Endothelial cell of hepatic sinusoid (primary cell): ENCODE measurements around the gene GJC1.

Source experiments
- in situ Hi-C: cut with HindIII; loops from 2 replicates; pipeline ENCODE4 v1.10.0; 2017; ENCODE audit warnings: low sequenced_read_pairs

GJC1 gene

GRCh38 chr17:44779211-44780025, 50.7 kb downstream of the GJC1 start:
- in situ Hi-C loops: no loop called here

DNA sequence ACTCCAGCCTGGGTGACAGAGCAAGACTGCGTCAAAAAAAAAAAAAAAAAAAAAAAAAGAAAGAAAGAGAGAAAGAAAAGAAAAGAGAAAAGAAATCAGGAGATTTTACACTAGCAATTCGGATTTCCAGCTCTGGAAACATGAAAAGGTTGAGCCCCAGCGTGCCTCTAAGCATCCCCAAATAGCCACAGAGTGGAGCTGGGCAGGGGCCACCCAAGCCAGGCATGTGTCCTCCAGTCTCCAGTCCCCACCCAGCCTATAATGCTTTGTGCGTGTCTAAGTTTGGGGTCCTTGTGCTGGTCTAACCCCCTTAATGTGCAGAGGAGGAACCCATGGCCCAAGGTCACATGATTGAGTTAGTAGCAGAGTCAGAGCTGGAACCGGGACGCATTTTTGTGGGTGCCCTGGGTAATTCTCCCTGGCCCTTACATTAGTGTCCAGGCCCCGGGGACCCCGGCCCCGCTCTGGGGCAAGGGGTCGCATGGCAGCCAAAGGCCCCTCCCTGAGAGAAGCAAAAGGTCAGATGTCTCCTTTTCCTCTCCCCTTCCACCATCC, 51.4 kb downstream of the GJC1 start:
- in situ Hi-C loops: no loop called here

GRCh38 chr17:44777394-44778348, 52.4 kb downstream of the GJC1 start:
- in situ Hi-C loops: no loop called here

DNA sequence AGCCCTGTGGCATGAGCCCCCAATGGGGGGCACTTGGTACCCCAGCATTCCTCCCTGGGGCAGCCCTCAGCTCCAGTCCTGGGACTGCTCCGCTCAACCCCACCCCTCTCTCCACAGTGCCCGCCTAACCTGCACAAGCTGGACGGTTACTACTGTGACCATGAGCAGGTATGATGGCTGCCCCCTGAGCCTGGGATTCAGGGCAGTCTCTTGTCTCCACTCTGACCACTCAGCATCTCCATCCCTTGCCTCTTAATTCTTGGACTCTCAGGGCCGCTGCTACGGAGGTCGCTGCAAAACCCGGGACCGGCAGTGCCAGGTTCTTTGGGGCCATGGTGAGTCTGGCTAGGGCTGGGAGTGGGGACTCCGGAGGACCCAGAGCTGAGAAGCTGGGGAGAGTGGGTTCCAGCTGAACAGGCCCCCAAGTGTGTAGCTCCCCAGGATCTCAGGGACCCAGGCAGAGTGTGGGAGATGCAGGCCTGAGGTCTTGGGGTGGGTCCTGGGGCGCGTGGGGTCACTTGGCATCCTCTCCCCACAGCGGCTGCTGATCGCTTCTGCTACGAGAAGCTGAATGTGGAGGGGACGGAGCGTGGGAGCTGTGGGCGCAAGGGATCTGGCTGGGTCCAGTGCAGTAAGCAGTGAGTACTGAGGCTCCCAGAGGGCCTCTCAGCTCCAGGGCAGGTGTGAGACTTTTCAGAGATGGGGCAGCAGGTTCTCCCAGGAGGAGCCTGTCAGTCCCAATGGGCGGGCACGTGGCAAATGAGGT, 53.3 kb downstream of the GJC1 start:
- in situ Hi-C loops: no loop called here

DNA sequence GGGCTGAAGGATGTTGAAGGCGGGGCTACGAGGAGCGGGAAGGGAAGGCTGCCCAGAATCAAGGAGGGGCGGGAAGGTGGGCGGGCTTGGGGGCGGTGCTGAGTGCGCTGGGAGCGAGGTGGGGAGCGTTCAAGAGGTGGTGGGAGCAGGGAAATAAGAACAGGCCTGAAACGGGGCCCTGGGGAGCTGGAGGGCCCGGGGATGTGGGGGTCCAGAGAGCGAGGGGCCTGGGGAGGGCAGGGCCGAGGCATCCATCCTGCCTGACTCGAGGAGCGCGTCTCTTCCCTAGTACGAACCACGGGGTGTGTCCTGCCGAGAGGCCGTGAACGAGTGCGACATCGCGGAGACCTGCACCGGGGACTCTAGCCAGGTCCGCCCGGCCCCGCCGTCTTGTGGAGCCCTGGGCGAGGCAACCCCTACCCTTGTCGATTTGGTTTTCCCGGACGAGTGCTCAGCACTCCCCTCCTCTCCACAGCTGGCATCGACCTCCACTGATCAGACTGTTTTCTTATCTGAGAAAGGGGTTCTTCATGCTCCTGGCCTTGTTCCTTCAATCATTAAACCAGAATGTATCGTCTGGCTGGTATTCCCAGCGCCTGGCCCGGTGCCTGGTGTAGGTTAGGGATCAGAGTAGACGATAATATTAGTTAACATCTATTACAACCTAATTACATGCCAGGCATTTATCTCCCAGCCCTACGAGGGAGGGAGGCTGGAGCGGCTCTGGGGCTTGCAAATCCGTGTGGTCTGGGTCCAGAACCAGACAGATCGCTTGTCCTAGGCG, 54.1 kb downstream of the GJC1 start:
- in situ Hi-C loops: no loop called here

DNA sequence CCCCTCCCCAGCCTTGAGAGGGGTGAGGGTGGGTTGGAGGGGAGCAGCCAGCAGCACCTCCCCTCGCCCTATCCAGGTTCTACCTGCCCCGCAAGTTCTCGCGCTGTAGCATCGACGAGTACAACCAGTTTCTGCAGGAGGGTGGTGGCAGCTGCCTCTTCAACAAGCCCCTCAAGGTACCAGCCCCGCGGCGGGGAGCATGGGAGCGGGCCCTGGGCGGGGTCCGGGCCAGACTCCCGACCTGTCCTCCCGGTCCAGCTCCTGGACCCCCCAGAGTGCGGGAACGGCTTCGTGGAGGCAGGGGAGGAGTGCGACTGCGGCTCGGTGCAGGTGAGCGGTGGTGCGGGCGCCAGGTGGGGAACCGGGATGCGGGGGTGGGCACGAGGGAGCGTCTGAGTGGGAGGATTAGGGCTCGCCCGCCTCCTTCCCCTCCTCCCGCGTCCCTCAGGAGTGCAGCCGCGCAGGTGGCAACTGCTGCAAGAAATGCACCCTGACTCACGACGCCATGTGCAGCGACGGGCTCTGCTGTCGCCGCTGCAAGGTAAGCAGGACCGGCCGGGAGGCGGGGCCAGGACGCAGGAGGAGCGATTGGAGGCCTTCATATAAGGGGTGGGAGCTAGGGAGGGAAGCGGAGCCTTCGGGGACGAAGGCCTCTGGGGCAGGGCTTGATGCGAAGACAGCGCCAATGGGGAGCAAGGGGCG, 54.8 kb downstream of the GJC1 start:
- in situ Hi-C loops: no loop called here

DNA sequence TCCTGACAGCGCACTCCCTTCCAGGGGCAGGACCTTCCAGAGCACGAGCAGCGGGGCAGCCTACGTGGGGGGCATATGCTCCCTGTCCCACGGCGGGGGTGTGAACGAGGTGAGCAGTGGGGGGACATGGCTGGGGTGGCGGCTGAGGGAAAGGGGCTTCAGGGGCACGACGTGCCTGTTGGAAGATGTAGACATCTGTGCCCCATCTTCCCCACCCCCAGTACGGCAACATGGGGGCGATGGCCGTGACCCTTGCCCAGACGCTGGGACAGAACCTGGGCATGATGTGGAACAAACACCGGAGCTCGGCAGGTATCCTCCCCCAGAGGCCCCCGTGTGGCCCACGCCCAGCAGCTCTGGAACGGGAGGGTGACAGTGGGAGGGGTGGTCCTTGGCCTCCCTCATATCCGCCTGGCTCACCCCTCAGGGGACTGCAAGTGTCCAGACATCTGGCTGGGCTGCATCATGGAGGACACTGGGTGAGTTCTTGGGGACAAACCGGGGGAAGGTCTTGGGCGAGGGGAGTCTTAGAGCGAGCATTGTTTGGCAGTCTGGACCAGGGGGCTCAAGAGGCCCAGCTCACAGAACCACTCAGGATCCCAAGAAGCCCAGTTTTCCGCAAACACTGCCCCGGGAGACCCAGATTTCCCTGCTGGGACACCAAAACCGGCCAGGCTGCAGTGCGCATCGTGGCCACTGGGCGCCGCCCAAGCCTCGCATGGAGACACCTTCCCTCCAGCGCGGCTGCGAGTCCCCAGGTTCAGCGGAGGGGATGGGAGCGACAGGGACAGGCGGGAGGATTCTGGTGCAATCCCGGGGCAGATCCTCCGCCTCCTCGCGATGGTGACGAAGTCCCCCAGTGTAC, 55.6 kb downstream of the GJC1 start:
- in situ Hi-C loops: loop anchor here (5.0 kb wide), 1 partner anchor 68 kb away; no protein-coding TSS in a partner anchor

DNA sequence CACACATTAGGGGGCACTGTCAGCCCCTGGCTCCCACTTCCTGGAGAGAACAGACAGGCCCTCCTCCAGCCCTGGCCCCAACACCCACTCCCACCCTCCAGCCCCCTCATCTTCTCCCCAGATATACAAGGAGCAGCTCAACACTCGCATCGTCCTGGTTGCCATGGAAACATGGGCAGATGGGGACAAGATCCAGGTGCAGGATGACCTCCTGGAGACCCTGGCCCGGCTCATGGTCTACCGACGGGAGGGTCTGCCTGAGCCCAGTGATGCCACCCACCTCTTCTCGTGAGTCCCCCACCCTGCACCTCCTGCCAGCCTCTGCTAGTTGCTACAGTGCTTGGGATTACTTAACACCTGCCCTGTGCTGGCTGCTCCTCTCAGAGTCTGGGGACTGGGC, 56.9 kb downstream of the GJC1 start:
- in situ Hi-C loops: loop anchor here (5.0 kb wide), 1 partner anchor 69 kb away; no protein-coding TSS in a partner anchor

DNA sequence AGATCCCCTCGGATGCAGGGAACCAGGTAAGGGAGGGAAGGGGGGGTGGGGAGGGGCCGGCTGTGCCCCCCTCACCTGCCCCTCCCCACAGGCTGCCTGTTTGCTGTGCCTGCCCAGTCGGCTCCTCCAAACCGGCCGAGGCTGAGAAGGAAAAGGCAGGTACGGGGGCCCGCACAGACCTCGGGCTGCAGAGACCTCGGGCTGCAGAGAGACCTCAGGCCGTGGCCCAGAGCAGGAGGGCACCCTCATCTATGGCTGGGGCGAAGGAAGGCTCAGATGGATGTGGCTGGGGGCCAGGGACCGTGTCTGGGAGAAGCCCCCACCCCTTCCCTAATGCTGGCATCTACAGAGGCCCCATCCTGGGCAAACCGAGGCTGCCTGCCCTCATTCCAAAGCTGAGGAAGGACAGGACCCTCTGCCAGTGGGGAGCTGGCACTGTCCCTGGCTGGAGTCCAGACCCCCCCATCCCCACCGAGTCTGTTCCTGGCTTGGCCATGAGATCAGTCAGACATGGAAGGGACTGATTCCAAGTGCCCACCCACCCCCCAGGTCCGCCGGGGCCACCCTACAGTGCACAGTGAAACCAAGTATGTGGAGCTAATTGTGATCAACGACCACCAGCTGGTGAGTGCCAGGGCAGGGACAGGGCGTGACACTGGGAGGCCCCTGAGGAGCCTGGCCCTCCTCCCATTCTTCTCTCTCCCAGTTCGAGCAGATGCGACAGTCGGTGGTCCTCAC, 57.6 kb downstream of the GJC1 start:
- in situ Hi-C loops: loop anchor here (5.0 kb wide), 1 partner anchor 70 kb away; no protein-coding TSS in a partner anchor

DNA sequence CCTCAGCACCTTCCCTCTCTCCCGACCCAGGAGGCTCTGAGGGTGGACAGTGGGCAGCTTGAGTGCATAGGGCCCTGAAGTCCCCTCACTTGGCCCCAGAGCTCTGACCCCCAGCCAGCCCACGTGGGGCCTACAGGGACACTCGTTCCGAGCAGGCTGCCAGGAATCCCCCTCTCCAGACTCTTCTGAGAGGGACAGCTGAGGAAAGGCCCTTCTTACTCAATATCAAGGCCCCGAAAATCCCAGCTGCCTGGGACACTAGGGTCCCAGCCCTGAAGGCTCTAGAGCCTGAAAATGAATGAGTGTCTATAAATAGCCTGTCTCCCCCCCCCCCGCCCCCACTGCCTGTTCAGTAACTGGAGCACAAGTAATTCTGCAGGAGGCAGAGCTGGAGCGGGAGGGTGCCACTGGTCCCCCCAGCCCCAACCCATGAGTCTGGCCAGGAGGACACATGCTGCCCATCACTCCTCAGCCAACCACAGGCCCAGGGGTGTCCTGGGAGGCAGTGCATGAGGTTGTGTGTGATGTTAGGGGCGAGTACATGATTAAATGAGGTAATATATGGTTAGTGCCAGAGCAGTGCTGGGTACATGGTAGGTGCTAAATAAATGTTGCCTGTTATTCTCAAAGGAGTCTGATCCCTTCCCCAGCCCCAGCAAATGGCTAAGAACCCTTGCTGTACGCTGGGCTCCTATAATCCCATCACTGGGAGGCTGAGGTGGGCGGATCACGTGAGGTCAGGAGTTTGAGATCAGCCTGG, 59.7 kb downstream of the GJC1 start:
- in situ Hi-C loops: loop anchor here (5.0 kb wide), 1 partner anchor 72 kb away; no protein-coding TSS in a partner anchor

- in situ Hi-C loops: loop anchor here (5.0 kb wide), 1 partner anchor 73 kb away; no protein-coding TSS in a partner anchor
These were observed 60.4 kb downstream of the GJC1 start for GRCh38 chr17:44769647-44770084.

- in situ Hi-C loops: no loop called here
These were observed 60.9 kb downstream of the GJC1 start for GRCh38 chr17:44769230-44769629.

DNA sequence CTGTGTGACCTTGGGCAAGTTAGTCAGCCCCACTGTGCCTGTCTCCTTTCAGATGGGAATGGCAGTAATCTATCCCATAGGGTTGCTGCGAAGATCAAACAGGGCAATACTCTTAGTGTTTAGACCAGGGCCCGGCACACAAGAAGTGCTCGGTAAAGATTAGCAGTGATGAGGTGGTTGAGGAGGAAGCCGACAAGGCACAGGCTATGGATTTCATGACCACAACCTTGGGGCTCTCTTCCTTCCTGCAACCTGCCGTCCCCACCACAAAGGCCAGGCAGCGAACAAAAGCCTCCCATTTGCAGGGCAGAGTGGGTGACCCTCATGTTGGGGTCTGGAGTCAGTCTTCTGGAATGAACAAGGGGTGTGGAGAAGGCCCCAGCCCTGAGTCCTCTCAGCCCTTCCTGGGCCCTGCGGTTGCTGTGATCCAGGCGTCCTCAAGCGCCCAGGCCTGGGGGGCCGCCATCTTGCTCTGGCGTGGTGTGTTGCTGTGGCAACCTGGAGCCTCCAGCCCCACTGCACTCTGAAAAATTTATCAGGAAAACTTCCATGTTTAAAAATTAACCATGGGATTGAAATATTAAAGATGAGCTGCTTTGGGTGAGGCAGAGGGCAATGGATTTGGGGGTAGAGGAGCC, 61.5 kb downstream of the GJC1 start:
- in situ Hi-C loops: no loop called here

DNA sequence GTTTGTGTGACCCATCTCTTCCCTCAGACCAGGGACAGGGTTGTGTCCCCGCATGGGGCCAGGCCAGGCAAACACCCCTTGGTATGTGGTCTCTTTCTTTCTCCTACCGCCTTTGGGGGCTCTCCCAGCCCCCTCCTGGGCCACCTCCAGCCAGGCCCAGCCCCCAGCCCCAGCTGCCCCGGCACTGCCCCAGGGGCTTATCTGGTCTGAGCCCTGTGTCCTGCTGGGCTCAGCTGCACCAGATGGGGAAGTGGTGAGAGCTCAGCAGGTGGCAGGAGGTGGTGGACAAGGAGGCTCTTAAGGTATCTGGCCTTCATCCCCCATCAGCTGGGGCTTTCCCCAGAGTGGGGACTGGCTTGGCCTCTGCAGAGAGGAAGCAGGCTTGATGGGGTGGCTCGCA, 62.6 kb downstream of the GJC1 start:
- in situ Hi-C loops: no loop called here

- in situ Hi-C loops: no loop called here
These were observed 63.6 kb downstream of the GJC1 start for GRCh38 chr17:44766409-44767038.

DNA sequence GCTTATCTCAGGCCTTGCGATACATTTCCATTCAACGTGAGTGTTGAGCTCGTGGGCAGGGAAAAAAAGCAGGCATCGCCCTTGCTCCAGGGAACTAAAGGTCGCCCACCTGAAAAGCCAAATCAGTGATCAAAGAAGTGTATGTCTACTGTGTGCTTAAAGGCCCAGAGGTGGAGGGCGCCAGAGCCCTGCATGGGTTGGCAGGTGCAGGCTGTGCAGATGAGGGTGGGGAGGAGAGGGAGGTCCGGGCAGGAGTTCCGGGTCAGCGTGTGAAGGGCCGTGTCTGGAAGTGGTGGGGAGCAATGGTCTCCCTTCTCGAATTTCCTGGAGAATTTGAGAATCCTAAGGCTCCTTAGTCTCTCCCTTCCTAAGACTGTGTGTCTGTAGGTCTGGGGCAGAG, 64.1 kb downstream of the GJC1 start:
- in situ Hi-C loops: no loop called here
